Measurements from ENCODE around the gene HAUS8.
"Not testable (repeated sequence)": the region's sequence is repeated elsewhere in the genome, so short reads cannot be mapped to it uniquely, and the experiment has no call there.

HAUS8 gene

DNA sequence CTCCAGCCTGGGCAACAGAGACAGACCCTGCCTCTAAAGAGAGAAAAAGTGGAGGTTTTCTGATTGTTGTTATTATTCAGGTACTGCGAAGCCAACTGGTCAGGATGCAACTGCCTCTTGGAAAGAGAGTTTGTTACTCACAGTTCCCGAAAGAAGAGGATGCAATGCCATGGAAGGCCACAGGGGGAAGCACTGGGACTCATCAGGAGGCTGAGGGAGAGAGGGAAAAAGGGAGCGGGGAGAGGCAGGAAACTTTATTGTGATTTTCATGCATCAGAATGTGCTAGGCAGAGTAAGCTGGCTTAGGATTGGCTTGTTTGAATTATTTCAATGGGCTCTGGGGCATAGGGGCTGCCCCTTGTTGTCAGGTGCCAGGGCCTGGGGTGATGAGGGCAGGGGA lies 27.9 kb upstream of the HAUS8 start:
- in situ Hi-C loops (cut with MboI; ENCODE audit: low sequenced_read_pairs) = no loop called here

DNA sequence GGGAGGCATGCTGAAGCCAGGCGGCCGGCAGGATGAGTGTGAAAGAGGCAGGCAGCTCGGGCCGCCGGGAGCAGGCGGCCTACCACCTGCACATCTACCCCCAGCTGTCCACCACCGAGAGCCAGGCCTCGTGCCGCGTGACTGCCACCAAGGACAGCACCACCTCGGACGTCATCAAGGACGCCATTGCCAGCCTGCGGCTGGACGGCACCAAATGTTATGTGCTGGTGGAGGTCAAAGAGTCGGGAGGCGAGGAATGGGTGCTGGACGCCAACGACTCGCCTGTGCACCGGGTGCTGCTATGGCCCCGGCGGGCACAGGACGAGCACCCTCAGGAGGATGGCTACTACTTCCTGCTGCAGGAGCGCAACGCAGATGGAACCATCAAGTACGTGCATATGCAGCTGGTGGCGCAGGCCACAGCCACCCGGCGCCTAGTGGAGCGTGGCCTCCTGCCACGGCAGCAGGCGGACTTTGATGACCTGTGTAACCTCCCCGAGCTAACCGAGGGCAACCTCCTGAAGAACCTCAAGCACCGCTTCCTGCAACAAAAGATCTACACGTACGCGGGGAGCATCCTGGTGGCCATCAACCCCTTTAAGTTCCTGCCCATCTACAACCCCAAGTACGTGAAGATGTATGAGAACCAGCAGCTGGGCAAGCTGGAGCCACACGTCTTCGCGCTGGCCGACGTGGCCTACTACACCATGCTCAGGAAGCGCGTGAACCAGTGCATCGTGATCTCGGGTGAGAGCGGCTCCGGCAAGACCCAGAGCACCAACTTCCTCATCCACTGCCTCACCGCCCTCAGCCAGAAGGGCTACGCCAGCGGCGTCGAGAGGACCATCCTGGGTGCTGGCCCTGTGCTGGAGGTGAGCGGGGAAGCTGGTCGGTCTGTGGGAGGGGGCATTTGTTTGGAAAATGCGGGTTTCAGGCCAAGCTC lies 26.7 kb upstream of the HAUS8 start:
- in situ Hi-C loops (cut with MboI; ENCODE audit: low sequenced_read_pairs) = no loop called here

- in situ Hi-C loops (cut with MboI; ENCODE audit: low sequenced_read_pairs) = no loop called here
These were observed 23.1 kb upstream of the HAUS8 start for GRCh38 chr19:17098326-17098725.

- in situ Hi-C loops (cut with MboI; ENCODE audit: low sequenced_read_pairs) = no loop called here
These were observed 22.4 kb upstream of the HAUS8 start for GRCh38 chr19:17097593-17098126.

GRCh38 chr19:17095141-17095919 lies 20.1 kb upstream of the HAUS8 start:
- in situ Hi-C loops (cut with MboI; ENCODE audit: low sequenced_read_pairs) = no loop called here

DNA sequence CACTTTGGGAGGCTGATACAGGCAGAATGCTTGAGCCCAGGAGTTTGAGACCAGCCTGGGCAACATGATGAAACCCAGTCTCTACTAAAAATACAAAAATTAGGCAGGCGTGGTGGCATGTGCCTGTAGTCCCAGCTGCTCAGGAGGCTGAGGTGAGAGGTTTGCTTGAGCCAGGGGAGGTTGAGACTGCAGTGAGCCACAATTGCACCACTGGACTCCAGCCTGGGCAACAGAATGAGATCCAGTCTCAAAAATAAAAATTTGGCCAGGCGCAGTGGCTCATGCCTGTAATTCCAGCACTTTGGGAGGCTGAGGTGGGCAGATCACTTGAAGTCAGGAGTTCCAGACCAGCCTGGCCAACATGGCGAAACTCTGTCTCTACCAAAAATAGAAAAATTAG lies 19.4 kb upstream of the HAUS8 start:
- in situ Hi-C loops (cut with MboI; ENCODE audit: low sequenced_read_pairs) = not testable (repeated sequence)

- in situ Hi-C loops (cut with MboI; ENCODE audit: low sequenced_read_pairs) = no loop called here
These were observed 17.4 kb upstream of the HAUS8 start for GRCh38 chr19:17092696-17093095.

DNA sequence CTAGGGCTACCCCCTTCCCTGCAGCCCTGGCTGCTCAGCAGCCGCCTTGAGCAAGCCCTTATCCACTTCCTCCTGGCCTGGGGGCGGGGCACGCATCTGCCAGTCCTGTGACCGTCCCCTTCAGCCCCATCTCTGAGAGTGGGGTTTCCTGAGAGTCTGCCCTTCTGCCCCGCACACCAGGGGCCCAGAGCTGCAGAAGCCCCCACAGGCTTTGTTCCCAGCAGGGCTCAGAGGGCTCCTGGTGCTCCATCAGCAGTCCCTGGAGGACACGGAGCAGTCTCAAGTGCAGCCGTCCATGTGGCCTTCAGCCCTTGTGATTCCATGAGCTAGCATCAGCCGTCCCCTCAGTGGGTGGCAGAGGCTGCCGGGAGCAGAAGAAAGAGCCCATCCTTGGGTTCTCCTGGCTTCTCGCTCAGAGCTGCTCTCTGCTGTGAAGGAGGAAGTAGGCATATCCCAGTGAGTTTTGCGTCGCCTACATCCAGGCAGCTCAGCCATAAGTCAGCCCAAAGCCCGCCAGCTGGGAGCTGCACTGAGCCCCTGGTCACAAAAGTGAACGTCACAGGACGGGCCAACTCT lies 16.6 kb upstream of the HAUS8 start:
- in situ Hi-C loops (cut with MboI; ENCODE audit: low sequenced_read_pairs) = no loop called here

GRCh38 chr19:17090583-17090982 lies 15.3 kb upstream of the HAUS8 start:
- in situ Hi-C loops (cut with MboI; ENCODE audit: low sequenced_read_pairs) = no loop called here

- in situ Hi-C loops (cut with MboI; ENCODE audit: low sequenced_read_pairs) = no loop called here
These were observed 13.3 kb upstream of the HAUS8 start for GRCh38 chr19:17088552-17088951.

DNA sequence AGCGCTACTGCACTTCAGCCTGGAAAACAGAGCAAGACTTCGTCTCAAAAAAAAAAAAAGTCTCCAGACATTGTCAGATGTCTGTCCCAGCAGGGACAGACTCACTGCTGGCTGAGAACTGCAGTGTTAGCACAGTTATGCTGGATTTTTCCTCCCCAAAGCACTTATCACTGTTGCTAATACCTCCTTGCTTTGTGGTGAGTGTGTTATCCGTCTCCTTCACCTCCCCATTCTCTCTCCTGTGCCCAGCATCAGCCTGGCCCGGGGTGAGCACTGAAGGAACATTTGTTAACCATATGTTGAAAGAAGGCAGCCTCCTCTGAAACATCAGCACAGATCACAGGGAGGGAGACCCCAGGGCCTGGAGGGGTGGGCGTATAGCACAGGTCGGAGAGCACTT lies 11.6 kb upstream of the HAUS8 start:
- in situ Hi-C loops (cut with MboI; ENCODE audit: low sequenced_read_pairs) = no loop called here

DNA sequence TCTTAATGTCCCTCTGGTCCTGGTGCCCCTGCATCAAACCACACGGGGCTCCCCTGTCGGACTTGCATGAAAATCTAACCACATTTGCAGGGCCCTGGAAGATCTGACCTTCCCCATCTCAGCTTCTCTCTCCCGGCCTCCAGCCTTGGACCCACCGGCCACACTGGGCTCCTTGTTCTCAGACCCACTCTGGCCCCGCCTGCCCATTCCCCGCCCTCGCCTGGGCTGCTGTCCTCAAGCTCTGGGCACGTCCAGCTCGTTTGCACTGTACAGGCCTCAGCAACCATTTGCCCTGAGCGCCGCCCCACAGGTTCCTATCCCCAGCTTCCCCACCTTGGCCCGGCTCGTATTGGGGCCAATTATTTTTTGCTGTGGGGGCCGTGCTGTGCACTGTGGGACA lies 10.9 kb upstream of the HAUS8 start:
- in situ Hi-C loops (cut with MboI; ENCODE audit: low sequenced_read_pairs) = no loop called here

GRCh38 chr19:17081672-17082630 lies 6.7 kb upstream of the HAUS8 start:
- in situ Hi-C loops (cut with MboI; ENCODE audit: low sequenced_read_pairs) = no loop called here

- in situ Hi-C loops (cut with MboI; ENCODE audit: low sequenced_read_pairs) = no loop called here
These were observed 5.2 kb upstream of the HAUS8 start for GRCh38 chr19:17080440-17080801.

DNA sequence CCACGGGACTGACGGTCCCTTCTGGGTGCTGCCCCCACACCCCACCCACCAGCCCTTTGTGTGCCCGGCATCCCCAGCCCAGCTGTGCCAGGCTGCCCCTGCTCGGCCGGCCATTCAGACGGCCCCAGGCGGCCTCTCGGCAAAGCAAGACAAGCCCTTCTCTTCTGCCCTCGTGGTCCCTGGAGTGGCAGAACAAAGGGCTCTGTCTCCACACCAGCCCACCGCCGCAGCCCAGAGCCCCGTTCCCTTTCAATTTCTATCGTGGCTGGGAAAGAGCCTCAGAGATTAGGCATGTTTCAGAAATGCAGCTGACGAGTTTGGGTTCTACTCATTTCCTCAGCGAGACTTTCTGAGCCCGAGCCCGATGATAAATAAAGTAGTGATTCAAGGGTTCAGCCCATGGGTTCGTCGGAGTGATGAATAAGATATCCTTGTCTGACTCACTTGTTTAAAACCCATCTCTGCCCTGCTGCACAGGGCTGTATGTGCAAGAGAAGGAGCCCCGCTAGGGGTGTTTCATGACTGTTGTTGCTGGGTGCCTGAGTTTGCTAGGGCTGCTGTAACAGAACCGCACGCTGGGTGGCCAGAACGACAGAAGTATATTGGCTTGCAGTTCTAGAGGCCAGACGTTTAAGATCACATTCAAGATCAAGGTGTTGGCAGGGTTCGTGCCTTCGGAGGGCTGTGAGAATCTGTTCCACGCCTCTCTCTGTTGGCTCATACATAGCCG lies 4.6 kb upstream of the HAUS8 start:
- in situ Hi-C loops (cut with MboI; ENCODE audit: low sequenced_read_pairs) = no loop called here

GRCh38 chr19:17078920-17079709 lies 3.9 kb upstream of the HAUS8 start:
- in situ Hi-C loops (cut with MboI; ENCODE audit: low sequenced_read_pairs) = no loop called here

DNA sequence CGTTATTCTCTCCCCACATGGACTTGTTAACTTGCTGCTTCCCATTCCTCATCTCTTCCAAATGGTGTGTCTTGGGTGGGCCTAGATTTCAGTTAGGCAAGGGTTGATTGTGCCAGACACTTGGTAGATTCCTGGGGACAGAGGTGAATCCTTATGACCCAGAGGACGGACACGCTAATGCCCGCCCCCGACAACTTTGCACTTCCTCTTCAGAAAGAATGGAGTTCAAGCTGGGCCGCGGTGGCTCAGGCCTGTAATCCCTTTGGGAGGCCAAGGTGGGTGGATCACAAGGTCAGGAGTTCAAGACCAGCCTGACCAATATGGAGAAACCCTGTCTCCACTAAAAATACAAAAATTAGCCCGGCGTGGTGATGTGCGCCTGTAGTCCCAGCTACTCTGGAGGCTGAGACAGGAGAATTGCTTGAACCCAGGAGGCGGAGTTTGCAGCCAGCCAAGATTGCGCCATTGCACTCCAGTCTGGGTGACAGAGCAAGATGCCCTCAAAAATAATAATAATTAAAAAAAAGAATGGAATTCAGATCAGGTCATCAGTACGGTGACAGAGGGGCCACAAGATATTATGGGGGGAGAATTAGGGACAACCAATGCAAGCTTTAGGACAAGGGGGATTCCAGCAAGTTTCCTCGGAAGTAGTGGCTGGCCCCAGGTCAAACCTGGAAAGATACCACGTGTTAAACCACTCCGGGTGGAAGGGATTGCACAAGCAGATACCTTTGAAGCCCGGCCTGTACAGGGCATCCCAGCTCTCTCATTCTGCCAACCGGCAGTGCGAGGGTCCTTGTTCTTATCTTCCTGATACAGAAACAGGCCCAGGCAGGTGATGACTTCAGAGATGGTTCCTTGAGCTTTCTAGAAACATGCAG lies 3.0 kb upstream of the HAUS8 start:
- in situ Hi-C loops (cut with MboI; ENCODE audit: low sequenced_read_pairs) = no loop called here

- in situ Hi-C loops (cut with MboI; ENCODE audit: low sequenced_read_pairs) = no loop called here
These were observed 2.3 kb upstream of the HAUS8 start for GRCh38 chr19:17077447-17078028.
